ENCODE data around the gene MBOAT2.
"Not testable (repeated sequence)": the region's sequence is repeated elsewhere in the genome, so short reads cannot be mapped to it uniquely, and the experiment has no call there.

The MBOAT2 gene

DNA sequence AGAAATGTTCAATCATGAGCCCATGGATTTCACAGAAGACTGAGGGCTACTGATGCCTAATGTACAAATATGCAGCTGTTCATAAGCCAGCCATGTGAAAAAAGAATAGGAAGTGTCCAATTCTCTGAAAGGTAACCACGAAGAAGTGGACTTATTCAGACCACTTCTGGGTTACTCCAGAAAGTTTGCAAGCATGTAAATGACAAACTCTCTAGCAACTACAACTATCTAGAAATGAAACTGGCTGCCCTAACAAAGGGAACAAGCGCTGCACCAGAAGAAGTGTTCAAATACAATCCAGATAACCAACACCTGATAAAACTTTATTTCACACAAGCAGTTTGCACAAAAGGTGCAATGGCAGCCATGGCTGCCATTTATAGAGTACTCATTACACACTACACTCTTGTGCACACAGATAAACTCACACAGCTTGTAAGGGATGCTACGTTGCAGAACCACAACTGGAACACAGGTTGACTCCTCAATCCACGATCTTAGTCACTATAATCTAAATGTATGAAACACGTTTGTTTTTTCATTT lies 13.9 kb downstream of the MBOAT2 start:
- no peak for DNase-seq

DNA sequence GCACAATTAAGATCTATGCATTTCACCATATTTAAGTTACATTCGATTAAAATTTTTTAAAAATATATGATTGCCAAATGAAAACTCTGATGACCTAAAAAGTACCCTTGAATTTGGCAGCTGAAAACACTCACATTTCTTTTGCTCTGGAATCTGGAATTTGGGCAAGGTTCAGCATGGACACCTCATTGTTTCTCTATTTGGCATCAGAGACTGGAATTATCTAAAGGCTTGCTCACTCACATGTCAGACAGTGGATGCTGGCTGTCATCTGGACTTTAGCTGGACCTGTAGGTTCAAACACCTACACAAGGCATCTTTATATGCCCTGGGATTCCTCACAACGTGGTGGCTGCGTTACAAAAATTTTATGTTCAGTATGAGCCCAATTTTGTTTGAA lies 16.1 kb downstream of the MBOAT2 start:
- no peak for DNase-seq

- DNase-seq = no peak
These were observed 17.0 kb downstream of the MBOAT2 start for GRCh38 chr2:8986327-8986976.

- no peak for DNase-seq
These were observed 17.7 kb downstream of the MBOAT2 start for GRCh38 chr2:8985561-8986326.

- DNase-seq = no peak
These were observed 18.6 kb downstream of the MBOAT2 start for GRCh38 chr2:8984855-8985254.

- no peak for DNase-seq
These were observed 19.3 kb downstream of the MBOAT2 start for GRCh38 chr2:8984157-8984556.

- DNase-seq = no peak
These were observed 19.9 kb downstream of the MBOAT2 start for GRCh38 chr2:8983571-8983970.

DNA sequence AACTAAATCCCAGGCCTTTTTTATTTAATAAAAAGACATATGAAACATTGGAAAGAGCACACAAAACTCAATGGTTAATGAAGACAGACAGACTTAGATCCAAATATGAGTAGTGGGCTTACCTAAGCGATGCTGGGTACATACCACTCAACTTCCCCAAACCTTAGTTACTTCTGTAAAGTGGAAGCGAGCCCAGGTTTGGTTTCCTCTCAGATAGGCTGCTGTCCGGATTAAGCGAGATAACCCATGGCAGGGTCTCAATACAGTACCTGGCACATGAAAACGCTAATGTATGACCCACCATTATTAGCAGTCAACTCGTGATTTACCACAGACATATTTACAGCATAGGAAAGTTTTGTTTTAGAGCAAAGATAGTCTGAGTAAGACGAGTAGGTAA lies 21.6 kb downstream of the MBOAT2 start:
- no peak for DNase-seq

DNA sequence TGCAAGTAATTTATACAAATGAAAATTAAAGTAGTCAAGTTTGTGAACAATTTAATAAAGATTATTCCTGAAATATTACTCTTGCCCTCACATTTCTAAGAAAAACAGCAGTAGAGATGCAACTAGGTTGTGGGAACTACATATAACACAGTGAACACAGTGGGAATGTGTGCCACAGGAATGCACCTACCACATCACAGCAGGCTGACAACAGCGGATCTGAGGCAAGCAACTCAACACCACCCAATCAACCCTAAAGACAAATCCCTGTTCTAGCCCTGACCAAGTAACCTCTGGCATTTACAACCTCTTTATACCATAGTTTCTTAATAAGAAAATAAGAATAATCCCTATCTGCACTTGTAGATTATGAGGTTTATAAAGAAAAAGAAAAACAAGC lies 23.4 kb downstream of the MBOAT2 start:
- DNase-seq = no peak

DNA sequence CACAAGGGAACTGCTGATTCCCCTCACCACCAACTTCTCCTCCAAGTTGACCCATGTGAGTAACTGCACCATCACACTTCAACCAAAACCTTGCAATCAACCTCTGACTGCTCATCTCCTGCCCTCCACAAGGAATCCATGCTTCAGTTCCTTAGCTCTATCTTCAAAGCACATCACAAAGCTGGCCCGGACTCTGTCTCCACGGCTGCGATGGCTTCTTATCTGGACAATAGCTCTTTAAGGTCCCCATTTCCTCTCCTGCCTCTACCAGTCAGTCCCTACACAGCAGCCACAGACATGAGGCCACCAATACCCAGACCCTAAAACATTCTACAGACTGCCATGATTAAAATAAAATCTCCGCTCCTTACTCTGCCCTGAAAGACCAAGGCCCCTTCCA lies 25.7 kb downstream of the MBOAT2 start:
- no peak for DNase-seq

DNA sequence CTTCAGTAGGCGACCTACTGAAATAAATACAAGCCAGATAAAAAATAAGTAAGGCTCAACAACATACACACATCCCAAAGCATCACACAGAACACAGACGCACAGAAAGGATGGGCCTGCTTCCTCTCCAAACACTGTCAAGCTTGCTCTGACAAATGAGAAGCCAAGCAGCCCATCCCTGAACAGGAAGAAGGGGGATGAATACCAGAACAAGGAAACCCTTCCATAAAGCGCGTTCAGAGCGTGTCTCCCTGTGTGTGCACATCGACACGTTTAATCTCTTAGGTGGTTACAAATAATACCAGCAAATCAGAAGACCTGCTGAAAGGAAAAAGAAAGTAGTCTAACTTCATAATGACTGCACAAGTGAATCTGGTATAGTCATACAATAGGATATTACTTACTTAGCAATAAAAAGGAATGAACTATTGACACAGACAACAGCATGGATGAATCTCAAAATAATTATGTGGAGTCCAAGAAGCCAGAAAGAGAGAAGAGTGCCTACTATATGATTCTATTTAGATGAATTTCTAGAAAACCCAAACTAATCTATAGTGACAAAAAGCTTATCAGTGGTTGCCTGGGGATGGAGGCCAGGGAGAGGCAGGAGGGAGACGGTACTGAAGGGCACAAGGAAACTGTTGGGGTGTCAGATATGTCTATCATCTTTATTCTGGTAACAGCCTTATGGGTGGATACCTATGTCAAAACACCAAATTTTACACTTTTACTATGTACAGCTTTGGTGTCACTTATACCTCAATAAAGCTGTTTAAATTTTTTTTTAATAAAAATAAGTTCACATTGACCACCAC lies 26.8 kb downstream of the MBOAT2 start:
- no peak for DNase-seq

DNA sequence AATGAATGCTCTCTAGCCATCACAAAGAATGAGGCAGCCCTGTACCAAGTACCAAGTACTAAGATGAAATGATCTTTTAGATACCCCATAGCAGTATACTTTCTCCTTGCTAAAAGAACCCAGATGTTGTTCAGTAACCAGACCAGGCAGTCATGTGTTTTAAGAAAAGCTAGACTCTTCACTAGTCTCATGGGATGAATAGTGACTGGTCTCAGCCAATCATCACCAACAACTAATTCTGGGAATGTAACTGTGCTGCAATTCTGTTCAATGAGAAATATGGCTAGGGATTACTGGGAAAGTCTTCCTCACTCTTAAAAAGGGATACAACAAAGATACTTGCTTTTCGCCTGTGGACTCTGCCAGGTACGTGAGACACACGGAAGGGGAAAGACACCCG lies 29.5 kb downstream of the MBOAT2 start:
- no peak for DNase-seq

DNA sequence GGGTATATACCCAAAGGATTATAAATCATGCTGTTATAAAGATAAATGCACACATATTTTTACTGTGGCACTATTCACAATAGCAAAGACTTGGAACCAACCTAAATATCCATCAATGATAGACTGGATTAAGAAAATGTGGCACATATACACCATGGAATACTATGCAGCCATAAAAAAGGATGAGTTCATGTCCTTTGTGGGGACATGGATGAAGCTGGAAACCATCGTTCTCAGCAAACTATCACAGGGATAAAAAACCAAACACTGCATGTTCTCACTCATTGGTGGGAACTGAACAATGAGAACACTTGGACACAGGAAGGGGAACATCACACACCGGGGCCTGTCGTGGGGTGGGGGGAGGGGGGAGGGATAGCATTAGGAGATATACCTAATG lies 30.5 kb downstream of the MBOAT2 start:
- DNase-seq = not testable (repeated sequence)

- not testable (repeated sequence) for DNase-seq
These were observed 30.9 kb downstream of the MBOAT2 start for GRCh38 chr2:8972535-8972934.

GRCh38 chr2:8969348-8969747 lies 34.1 kb downstream of the MBOAT2 start:
- DNase-seq = not testable (repeated sequence)

GRCh38 chr2:8966123-8966908 lies 37.2 kb downstream of the MBOAT2 start:
- no peak for DNase-seq

DNA sequence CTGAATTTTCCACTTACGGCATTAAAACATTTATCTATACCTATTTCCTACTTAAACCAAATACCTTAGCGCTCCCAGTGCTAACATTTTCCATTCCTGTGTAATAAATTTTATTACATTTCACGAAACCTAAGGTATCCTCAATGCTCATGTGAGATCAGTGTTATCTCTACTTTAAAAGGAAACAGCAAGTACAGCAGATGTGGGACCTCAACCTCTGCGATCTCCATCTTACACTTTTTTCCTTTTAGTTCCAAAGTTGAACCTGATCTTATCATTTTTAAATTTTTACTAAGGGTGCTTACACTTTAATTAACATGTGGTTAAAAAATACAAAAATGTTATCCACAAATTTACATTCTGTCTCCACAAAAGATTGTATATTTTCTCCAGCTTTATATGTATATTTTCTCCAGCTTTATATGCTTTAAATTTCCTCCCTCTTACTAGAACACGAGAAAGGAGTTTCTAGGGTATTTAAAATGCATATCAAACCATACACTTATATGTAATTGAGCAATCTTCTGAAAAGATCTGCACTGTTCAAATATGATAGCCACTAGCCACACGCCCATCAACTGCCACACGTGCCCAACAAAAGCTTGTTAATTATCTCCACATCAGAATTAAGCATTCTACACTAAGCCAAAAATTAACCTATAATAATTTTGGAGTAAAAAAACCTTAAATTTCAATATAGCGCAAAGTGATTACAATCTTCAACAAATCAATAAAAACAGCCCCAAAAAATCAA lies 38.1 kb downstream of the MBOAT2 start:
- DNase-seq = no peak

DNA sequence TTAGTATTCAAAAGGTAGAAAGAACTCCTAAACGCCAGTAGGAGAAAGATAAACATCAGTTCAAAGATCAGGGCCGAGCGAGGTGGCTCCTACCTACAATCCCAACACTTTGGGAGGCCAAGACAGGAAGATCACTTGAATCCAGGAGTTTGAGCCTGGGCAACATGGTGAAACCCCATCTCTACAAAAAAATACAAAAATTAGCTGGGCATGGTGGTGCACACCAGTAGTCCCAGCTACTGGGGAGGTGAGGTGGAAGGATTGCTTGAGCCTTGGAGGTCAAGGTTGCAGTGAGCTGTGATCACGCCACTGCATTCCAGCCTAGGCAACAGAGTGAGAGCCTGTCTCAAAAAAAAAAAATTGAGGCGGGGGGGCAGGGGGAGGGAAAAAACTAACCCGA lies 40.6 kb downstream of the MBOAT2 start:
- no peak for DNase-seq

GRCh38 chr2:8957628-8958027 lies 45.9 kb downstream of the MBOAT2 start:
- no peak for DNase-seq

- no peak for DNase-seq
These were observed 46.7 kb downstream of the MBOAT2 start for GRCh38 chr2:8956774-8957173.

- DNase-seq = no peak
These were observed 48.5 kb downstream of the MBOAT2 start for GRCh38 chr2:8954990-8955389.

- no peak for DNase-seq
These were observed 50.0 kb downstream of the MBOAT2 start for GRCh38 chr2:8953525-8953924.

Data from CD4-positive, alpha-beta T cell treated with Interferon alpha-2 for 1 hour (primary cell).